Hepatocyte (in vitro differentiated cells): ENCODE data around the gene ADRM1.

Experiments
- EZH2 ChIP-seq: fragments of 200-600 bp; sonication (generic); IDR thresholded peaks from 2 replicates; pipeline ENCODE4 v1.6.1; 2016; ENCODE audit warnings: antibody characterized with exemption, mild to moderate bottlenecking, borderline replicate concordance
- TF ChIP-seq, protein P1 (sequence below): fragments of 200-600 bp; sonication (generic); IDR thresholded peaks from 2 replicates; pipeline ENCODE4 v1.5.1; 2016; ENCODE audit warnings: antibody characterized with exemption, mild to moderate bottlenecking; ENCODE audit not compliant: poor library complexity

DNA sequence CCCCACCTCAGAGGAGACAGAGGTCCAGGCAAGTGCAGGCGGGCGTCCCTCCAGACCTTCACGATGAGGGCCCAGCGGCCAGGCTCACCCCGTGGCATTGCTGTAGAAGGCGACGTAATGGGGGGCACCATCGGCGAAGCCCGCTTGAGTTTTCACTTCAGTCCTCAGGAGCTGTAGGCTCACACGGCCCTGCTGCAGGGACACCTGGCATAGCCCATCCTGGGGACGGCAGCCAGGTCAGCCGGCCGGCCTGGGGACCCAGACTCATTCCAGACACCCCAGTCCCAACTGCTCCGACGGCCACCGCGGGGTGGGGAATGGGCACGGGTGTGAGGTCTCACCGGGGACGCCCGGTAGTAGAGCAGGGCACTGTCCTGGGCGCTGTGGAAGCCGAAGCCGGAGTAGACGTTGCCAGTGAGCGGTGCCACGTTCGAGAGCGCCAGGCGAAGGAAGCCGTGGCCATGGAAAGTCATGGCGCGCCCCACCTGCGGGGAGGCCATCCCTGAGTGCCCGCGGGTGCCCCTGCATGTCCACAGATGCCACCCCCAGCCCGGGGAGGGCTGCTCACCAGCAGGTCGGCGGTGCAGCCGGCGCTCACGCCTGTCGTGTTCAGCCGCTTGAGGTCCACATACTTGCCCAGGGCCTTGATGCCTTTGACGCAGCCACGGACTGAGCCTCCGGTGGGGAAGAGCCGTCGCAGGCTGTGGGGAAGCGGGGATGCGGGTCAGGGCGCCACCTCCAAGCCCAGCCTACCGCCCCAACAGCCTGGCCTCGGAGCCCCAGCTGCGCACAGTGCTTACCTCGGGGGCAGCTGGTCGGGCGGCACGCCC, 9.2 kb downstream of the ADRM1 start:
- TF ChIP-seq, protein P1, sequence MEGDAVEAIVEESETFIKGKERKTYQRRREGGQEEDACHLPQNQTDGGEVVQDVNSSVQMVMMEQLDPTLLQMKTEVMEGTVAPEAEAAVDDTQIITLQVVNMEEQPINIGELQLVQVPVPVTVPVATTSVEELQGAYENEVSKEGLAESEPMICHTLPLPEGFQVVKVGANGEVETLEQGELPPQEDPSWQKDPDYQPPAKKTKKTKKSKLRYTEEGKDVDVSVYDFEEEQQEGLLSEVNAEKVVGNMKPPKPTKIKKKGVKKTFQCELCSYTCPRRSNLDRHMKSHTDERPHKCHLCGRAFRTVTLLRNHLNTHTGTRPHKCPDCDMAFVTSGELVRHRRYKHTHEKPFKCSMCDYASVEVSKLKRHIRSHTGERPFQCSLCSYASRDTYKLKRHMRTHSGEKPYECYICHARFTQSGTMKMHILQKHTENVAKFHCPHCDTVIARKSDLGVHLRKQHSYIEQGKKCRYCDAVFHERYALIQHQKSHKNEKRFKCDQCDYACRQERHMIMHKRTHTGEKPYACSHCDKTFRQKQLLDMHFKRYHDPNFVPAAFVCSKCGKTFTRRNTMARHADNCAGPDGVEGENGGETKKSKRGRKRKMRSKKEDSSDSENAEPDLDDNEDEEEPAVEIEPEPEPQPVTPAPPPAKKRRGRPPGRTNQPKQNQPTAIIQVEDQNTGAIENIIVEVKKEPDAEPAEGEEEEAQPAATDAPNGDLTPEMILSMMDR, result no peak
- no peak for TF ChIP-seq EZH2
